ENCODE results near the gene DNAJB14.
A peak's percentile ranks its signal among the peaks of the same experiment; 100 is the strongest.
"Not testable (repeated sequence)": the region's sequence is repeated elsewhere in the genome, so short reads cannot be mapped to it uniquely, and the experiment has no call there.

Gene DNAJB14

GRCh38 chr4:99946356-99947189 is at the start of gene DNAJB14:
Gene DNAJB14 (minus strand): TSS chr4:99946618. CDS start chr4:99946571, 47 bp downstream.
- DNase-seq: no peak

GRCh38 chr4:99991741-99992140 is 45.3 kb upstream of the DNAJB14 start:
- DNase-seq: no peak

GRCh38 chr4:99987681-99988080 is 41.3 kb upstream of the DNAJB14 start:
- no peak for DNase-seq

GRCh38 chr4:99986792-99987191 is 40.4 kb upstream of the DNAJB14 start:
- no peak for DNase-seq

GRCh38 chr4:99983289-99983943 is 37.0 kb upstream of the DNAJB14 start:
- no peak for DNase-seq

GRCh38 chr4:99979872-99980271 is 33.5 kb upstream of the DNAJB14 start:
- DNase-seq: no peak

- no peak for DNase-seq
Observed at GRCh38 chr4:99971453-99972111, 25.2 kb upstream of the DNAJB14 start.

- DNase-seq: no peak
Observed at GRCh38 chr4:99968330-99968729, 21.9 kb upstream of the DNAJB14 start.

GRCh38 chr4:99966692-99967091 is 20.3 kb upstream of the DNAJB14 start:
- DNase-seq: no peak

- no peak for DNase-seq
Observed at GRCh38 chr4:99965674-99966350, 19.4 kb upstream of the DNAJB14 start.

GRCh38 chr4:99965173-99965572 is 18.8 kb upstream of the DNAJB14 start:
- no peak for DNase-seq

- DNase-seq: no peak
Observed at GRCh38 chr4:99961711-99962110, 15.3 kb upstream of the DNAJB14 start.

GRCh38 chr4:99960648-99961047 is 14.2 kb upstream of the DNAJB14 start:
- DNase-seq: no peak

GRCh38 chr4:99958207-99958606 is 11.8 kb upstream of the DNAJB14 start:
- not testable (repeated sequence) for DNase-seq

GRCh38 chr4:99950913-99951254 is 4.5 kb upstream of the DNAJB14 start:
- DNase-seq: no peak

GRCh38 chr4:99949999-99950912 is 3.8 kb upstream of the DNAJB14 start, which contains the start of gene H2AZ1:
Gene H2AZ1 (minus strand): TSS chr4:99950275. CDS start chr4:99950170, 105 bp downstream.
- DNase-seq: peak; percentile 89

GRCh38 chr4:99949034-99949998 is 2.9 kb upstream of the DNAJB14 start:
- DNase-seq: peak; percentile 19

- no peak for DNase-seq
Observed at GRCh38 chr4:99947608-99948007, 1.2 kb upstream of the DNAJB14 start.

- no peak for DNase-seq
Observed at GRCh38 chr4:99947190-99947578, 766 bp upstream of the DNAJB14 start.

- DNase-seq: no peak
Observed at GRCh38 chr4:99945718-99946355, 581 bp downstream of the DNAJB14 start.
